Colonic mucosa (tissue), 4 donors: ENCODE measurements around the gene MACROD2. TPM values are rescaled to one million over a fixed set of nuclear protein-coding genes. Genes with fewer than 3 reads are reported as not detected.

Experiments used
- DNase-seq: peaks from one replicate; pipeline ENCODE4 v3.0.0-alpha.2; 2020
- H3K27ac ChIP-seq: fragments of 200-600 bp; one replicate; pipeline ENCODE4 v1.8.0; 2021
- H3K27me3 ChIP-seq: fragments of 200-600 bp; one replicate; pipeline ENCODE4 v1.8.0; 2021
- H3K36me3 ChIP-seq: fragments of 200-600 bp; one replicate; pipeline ENCODE4 v1.8.0; 2021
- H3K4me1 ChIP-seq: fragments of 200-600 bp; one replicate; pipeline ENCODE4 v1.8.0; 2021; ENCODE audit warnings: mild to moderate bottlenecking
- H3K4me3 ChIP-seq: fragments of 200-600 bp; one replicate; pipeline ENCODE4 v1.8.0; 2021
- H3K9ac ChIP-seq, 2 donors: one replicate each; pipeline ENCODE4 v1.7.0; 2013; ENCODE audit warnings: control low read depth in 2 of 2, low read depth in 2 of 2, low read length in 2 of 2
- H3K9me3 ChIP-seq: fragments of 200-600 bp; one replicate; pipeline ENCODE4 v1.8.0; 2021
- intact Hi-C: fragments of 100-400 bp; cut with DNase I; formaldehyde crosslinking; loops from one replicate; pipeline ENCODE4 v1.14.1; 2022
- total RNA-seq, 2 donors: library from RNA; stranded (reverse); fragmentation: NEBNext Ultra II Directional in 1 of 2; extraction: Animal tissue kit (Norgen Biotek cat#: 25700) in 1 of 2; gene quantifications; one replicate each; pipeline ENCODE4 v1.2.1, GENCODE V29; 2021
- TF ChIP-seq, protein P1 (sequence below): fragments of 200-600 bp; IDR thresholded peaks from one replicate; pipeline ENCODE4 v1.8.0; 2022; ENCODE audit warnings: antibody characterized with exemption, mild to moderate bottlenecking
- donor health status: healthy.
- donor health status: DM: no; HTN: no; CAD: no.
- donor health status: DM: no; HTN: no; CAD: no.

The MACROD2 gene
- total RNA-seq, 2 donors from 2014 or later = 3.2 to 3.3 TPM

DNA sequence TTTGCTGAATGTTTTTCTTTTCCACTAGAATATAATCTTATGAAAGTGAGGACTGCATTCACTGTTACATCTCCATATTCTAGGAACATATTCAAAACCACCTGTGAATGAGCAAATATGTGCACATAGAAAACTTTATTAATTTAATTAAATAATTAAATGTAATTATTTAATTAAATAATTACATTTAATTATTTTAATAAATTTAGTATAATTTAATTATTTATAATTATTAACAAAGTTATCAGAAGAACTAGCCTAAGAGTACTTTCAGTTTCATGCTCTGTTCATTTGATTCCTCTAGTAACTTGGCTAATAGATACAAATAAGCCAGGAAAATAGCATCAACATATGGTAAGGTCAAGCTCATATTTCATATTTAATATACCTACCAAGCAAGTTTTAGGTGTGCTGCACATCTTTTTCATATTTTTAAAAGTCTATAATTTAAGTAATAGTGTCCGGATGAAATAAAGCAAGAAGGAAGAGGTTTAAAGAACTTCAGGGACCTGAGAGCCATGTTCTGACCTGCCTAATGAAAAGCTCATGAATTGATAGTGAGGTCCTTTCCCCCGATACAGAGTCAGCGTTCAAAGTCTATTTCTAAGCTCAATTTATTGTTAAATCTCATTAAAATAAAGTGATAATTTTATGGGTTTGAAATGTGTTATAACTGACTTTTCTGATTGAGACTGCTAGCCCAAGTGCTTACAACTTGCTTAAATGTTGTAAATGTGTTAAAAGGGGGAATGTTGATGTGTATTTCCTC, 703.5 kb downstream of the MACROD2 start:
- Histone ChIP-seq H3K9ac (no peak overlapping the region), H3K9me3 (no peaks in the 10 kb centered on the region), H3K36me3 (no peaks in the 10 kb centered on the region), H3K27ac (no peak overlapping the region), H3K4me3 (no peak overlapping the region), H3K4me1 (no peaks in the 10 kb centered on the region), H3K27me3 (no peaks in the 10 kb centered on the region)
- intact Hi-C loops = no loop called here
- DNase-seq = no peak
- TF ChIP-seq, protein P1, sequence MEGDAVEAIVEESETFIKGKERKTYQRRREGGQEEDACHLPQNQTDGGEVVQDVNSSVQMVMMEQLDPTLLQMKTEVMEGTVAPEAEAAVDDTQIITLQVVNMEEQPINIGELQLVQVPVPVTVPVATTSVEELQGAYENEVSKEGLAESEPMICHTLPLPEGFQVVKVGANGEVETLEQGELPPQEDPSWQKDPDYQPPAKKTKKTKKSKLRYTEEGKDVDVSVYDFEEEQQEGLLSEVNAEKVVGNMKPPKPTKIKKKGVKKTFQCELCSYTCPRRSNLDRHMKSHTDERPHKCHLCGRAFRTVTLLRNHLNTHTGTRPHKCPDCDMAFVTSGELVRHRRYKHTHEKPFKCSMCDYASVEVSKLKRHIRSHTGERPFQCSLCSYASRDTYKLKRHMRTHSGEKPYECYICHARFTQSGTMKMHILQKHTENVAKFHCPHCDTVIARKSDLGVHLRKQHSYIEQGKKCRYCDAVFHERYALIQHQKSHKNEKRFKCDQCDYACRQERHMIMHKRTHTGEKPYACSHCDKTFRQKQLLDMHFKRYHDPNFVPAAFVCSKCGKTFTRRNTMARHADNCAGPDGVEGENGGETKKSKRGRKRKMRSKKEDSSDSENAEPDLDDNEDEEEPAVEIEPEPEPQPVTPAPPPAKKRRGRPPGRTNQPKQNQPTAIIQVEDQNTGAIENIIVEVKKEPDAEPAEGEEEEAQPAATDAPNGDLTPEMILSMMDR = no peak

DNA sequence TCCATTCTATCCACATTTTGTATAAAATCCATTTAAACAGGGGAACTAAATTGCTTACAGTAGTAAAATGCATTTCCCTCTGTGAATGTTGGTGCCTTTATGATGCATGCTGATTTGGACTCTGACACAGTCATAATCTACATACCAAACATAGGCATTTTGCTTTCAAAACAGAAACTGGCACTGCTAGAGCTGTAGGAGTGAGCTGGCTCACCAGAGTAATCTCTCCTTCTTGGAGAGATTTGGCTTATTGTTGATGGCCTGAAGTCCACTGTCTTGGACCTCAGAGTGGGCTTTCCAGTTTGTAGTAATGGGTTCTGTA, 705.3 kb downstream of the MACROD2 start:
- peak overlapping the region; percentile 65 for H3K27ac ChIP-seq
- H3K27me3 ChIP-seq = no peaks in the 10 kb centered on the region
- intact Hi-C loops = no loop called here
- no peak overlapping the region for H3K9ac ChIP-seq
- H3K9me3 ChIP-seq = no peaks in the 10 kb centered on the region
- no peaks in the 10 kb centered on the region for H3K36me3 ChIP-seq
- TF ChIP-seq, protein P1 = no peak
- DNase-seq = peak; percentile 29
- no peaks in the 10 kb centered on the region for H3K4me1 ChIP-seq
- H3K4me3 ChIP-seq = no peak overlapping the region

DNA sequence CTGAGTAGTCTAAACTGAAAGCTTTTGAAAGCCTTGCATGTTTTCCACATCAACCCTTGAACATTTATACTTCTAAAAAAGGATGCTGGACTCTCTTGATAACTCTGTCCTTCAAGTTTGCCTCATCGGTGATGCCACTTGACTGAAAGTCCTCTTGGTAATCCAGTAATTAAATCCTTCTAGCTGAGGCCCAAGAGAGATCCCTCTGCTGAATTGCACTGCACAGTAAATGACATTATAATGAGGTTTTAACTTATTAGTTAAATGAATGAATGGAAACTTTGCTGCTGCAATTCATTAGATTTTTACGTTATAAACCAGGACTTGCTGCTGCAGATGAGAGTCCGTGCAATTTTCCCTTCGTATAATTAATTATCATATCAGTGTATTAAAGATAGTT, 706.0 kb downstream of the MACROD2 start:
- Histone ChIP-seq H3K27ac (no peak overlapping the region), H3K4me1 (no peaks in the 10 kb centered on the region), H3K9ac (no peak overlapping the region), H3K4me3 (no peak overlapping the region), H3K36me3 (no peaks in the 10 kb centered on the region), H3K9me3 (no peaks in the 10 kb centered on the region), H3K27me3 (no peaks in the 10 kb centered on the region)
- no peak for DNase-seq
- TF ChIP-seq, protein P1 = no peak
- intact Hi-C loops = no loop called here

DNA sequence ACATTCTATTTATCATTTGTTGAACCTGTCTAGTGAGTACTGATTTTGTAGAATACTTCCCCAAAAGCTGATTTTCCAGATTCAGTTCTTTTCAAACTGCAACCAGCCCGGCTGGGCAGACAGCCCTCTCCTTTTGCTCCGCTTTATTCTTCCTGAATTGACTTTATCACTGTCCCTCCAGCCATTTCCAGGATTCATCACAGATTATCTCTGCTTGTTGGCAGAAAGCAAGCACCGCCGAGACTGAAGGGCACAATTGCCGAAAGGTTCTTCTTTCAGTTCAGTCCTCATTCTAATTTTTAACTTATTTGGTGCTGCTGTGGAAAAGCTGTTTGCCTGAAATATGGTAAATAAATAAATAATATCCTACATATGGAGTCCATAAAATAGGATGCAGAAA, 711.2 kb downstream of the MACROD2 start:
- intact Hi-C loops = no loop called here

DNA sequence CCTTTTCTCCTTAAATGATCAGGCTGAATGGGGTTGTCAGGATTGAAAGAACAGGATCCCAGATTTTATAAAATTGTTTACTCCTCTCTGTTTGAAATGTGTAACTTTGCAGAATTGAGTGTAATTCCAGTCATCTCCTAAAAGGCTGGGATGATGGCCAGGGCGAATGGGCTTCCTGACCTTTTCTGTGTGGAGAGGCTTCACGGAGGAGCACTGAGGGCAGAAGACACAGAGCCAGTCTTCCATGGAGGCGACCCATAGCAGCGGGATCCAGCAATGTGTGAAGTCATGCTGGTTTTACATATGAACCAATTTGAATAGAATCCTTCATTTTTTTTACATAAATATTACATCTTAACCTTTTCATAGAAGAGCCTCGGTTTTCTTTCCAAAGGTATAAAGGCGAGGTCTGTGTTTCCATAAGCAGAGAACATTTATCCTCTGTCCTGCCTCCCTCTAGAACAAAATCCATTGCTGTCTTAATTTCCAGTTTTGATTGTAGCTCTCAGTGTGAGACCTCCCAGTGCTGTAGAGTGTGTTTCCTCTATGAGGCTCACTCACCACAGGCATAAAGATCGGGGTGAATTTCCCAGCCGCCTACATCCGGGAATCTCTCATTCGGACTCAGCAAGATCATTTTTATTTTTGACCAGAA, 711.8 kb downstream of the MACROD2 start:
- no peak overlapping the region for H3K27ac ChIP-seq
- no peak overlapping the region for H3K9ac ChIP-seq
- H3K4me1 ChIP-seq = peaks cover 8% of the 10 kb centered on the region
- H3K36me3 ChIP-seq = no peaks in the 10 kb centered on the region
- H3K27me3 ChIP-seq = no peaks in the 10 kb centered on the region
- no peak for DNase-seq
- intact Hi-C loops = no loop called here
- TF ChIP-seq, protein P1 = no peak
- no peak overlapping the region for H3K4me3 ChIP-seq
- no peaks in the 10 kb centered on the region for H3K9me3 ChIP-seq

More for the DNA sequence above, 711.2 kb downstream of the MACROD2 start:
- Histone ChIP-seq H3K36me3 (no peaks in the 10 kb centered on the region), H3K9me3 (no peaks in the 10 kb centered on the region), H3K9ac (no peak overlapping the region), H3K27ac (no peak overlapping the region), H3K4me1 (peaks cover 8% of the 10 kb centered on the region), H3K4me3 (no peak overlapping the region), H3K27me3 (no peaks in the 10 kb centered on the region)
- no peak for DNase-seq
- TF ChIP-seq, protein P1 = no peak
